ENCODE results near the gene C1orf105. TPM values are rescaled to one million over a fixed set of nuclear protein-coding genes. Genes with fewer than 3 reads are reported as not detected.

C1orf105 gene
- total and polyA plus RNA-seq, 2 experiments from 2014 or later = not detected

DNA sequence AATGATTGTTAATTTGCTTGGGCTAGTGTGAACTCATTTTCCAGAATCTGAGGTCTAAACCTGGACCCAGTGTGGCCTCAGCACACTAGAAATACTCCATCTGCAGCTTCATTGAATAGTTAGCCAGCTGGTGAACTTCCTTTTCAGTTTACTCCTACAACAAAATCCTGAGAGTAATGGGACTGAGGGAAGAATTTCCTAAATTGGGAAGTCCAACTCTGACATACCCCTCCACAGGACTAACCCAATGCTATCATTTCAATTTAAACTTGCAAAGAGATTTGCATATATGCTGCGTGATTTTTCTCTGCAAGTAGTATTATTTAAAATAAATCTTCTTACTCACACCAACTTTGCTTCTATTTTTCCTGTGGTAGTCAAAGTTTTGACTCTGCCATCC, 51.2 kb downstream of the C1orf105 start (continued):
- TF ChIP-seq, protein P1, sequence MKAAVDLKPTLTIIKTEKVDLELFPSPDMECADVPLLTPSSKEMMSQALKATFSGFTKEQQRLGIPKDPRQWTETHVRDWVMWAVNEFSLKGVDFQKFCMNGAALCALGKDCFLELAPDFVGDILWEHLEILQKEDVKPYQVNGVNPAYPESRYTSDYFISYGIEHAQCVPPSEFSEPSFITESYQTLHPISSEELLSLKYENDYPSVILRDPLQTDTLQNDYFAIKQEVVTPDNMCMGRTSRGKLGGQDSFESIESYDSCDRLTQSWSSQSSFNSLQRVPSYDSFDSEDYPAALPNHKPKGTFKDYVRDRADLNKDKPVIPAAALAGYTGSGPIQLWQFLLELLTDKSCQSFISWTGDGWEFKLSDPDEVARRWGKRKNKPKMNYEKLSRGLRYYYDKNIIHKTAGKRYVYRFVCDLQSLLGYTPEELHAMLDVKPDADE (IDR thresholded peaks at IDR 0.05) = no peak
- TF ChIP-seq, protein P2, sequence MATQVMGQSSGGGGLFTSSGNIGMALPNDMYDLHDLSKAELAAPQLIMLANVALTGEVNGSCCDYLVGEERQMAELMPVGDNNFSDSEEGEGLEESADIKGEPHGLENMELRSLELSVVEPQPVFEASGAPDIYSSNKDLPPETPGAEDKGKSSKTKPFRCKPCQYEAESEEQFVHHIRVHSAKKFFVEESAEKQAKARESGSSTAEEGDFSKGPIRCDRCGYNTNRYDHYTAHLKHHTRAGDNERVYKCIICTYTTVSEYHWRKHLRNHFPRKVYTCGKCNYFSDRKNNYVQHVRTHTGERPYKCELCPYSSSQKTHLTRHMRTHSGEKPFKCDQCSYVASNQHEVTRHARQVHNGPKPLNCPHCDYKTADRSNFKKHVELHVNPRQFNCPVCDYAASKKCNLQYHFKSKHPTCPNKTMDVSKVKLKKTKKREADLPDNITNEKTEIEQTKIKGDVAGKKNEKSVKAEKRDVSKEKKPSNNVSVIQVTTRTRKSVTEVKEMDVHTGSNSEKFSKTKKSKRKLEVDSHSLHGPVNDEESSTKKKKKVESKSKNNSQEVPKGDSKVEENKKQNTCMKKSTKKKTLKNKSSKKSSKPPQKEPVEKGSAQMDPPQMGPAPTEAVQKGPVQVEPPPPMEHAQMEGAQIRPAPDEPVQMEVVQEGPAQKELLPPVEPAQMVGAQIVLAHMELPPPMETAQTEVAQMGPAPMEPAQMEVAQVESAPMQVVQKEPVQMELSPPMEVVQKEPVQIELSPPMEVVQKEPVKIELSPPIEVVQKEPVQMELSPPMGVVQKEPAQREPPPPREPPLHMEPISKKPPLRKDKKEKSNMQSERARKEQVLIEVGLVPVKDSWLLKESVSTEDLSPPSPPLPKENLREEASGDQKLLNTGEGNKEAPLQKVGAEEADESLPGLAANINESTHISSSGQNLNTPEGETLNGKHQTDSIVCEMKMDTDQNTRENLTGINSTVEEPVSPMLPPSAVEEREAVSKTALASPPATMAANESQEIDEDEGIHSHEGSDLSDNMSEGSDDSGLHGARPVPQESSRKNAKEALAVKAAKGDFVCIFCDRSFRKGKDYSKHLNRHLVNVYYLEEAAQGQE (IDR thresholded peaks at IDR 0.05; ENCODE audit: unreplicated experiment) = no peak
- TF ChIP-seq NANOG (IDR thresholded peaks at IDR 0.05; ENCODE audit: borderline replicate concordance) (no peak), EZH2phosphoT487 (IDR thresholded peaks at IDR 0.05; ENCODE audit: unreplicated experiment) (no peak), EZH2 (IDR thresholded peaks at IDR 0.05; ENCODE audit: low read depth, unreplicated experiment) (no peak), JUNB (IDR thresholded peaks at IDR 0.05; ENCODE audit: unreplicated experiment) (no peak), CTCF (conservative IDR thresholded peaks at IDR 0.05; ENCODE audit: low read depth in 2 of 2) (no peak), POLR2AphosphoS5 (IDR thresholded peaks at IDR 0.05; ENCODE audit: low read depth) (no peak)

DNA sequence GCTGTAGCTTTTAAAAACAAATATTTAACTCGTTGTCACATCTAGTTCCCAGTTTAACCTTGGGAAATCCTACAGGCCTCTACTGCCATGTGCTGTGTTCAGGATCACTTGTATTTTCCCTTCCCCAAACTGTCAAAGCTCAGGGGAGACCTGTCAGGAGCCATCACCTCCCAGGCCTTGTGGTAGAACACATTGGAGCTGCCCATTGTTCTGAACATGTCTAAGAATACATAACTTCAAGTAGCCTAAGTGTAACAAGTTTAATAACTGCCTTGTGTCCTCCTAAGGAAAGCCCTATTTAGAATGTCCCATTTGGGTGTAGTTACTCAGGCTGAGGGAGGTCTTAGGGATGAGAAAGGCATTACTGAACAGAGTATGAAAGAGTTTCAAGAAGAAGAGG, 52.0 kb downstream of the C1orf105 start:
- Mint-ChIP-seq H3K36me3 (ENCODE audit: low read depth) (no peaks in the 10 kb centered on the region), H3K4me1 (no peaks in the 10 kb centered on the region; the same call in 2 of the 3 replicates), H3K9me3 (no peaks in the 10 kb centered on the region), H3K4me3 (no peak overlapping the region), H3K27me3 (ENCODE audit: insufficient read depth, low read depth, poor library complexity) (no peaks in the 10 kb centered on the region), H3K27ac (no peak overlapping the region)
- no peak for TF ChIP-seq ZNF331 (CRISPR knock-in tag; IDR thresholded peaks at IDR 0.05; ENCODE audit: low read depth)
- no peak for TF ChIP-seq EZH2phosphoT487 (IDR thresholded peaks at IDR 0.05; ENCODE audit: unreplicated experiment)
- Histone ChIP-seq H3K4me3 (no peak overlapping the region), H3K4me2 (no peak overlapping the region), H4K20me1 (replicated peaks; ENCODE audit: insufficient read depth) (no peaks in the 10 kb centered on the region), H3K27me3 (ENCODE audit: insufficient read depth) (no peaks in the 10 kb centered on the region), H2AFZ (no peak overlapping the region), H3K9me2 (ENCODE audit: insufficient read depth) (no peaks in the 10 kb centered on the region), H3F3A (replicated peaks; ENCODE audit: low read depth) (no peaks in the 10 kb centered on the region), H3K36me3 (ENCODE audit: insufficient read depth) (no peaks in the 10 kb centered on the region), H3K79me2 (replicated peaks; ENCODE audit: insufficient read depth) (no peaks in the 10 kb centered on the region), H3K27ac (ENCODE audit: low read depth) (no peak overlapping the region), H3K4me1 (ENCODE audit: insufficient read depth) (no peaks in the 10 kb centered on the region)
- DNase-seq (ENCODE audit: low spot score) (no peak), ATAC-seq (no peak)
